Heart left ventricle (tissue), 13 donors: Measurements from ENCODE around the gene MTLN.
"Not testable (repeated sequence)": the region's sequence is repeated elsewhere in the genome, so short reads cannot be mapped to it uniquely, and the experiment has no call there.

Experiments
- CTCF ChIP-seq, 12 donors: fragments of 200-600 bp; sonication (generic) in 4 of 12; IDR thresholded peaks; one replicate each; pipeline versions ENCODE4 v1.5.0 to v1.8.0; 2018 to 2022; ENCODE audit warnings: antibody characterized with exemption in 12 of 12, mild to moderate bottlenecking in 5 of 12
- POLR2A ChIP-seq, 2 donors: fragments of 450-650 bp; IDR thresholded peaks; one replicate each; pipeline ENCODE4 v1.6.1; 2017; ENCODE audit warnings: antibody characterized with exemption in 2 of 2, mild to moderate bottlenecking in 2 of 2, moderate library complexity in 2 of 2
- donor health status: ischemic (EF 13 %, LVEDD 7.1; RV severe dilation, severe dysfunction).
- donor health status: DM: no; HTN: yes; CAD: no.
- donor health status: DM: no; HTN: no; CAD: no.
- donor health status: ischemic (EF 25% LVEDD 6.9; RV normal size, moderate dysfunction).
- donor health status: ischemic (EF 25% LVEDD 5.7; RV mildly dilated, moderate dysfunction).
- donor health status: ischemic (EF 35%, LVEDD 5.7; RV mildly dilated, moderate dysfunction).
- donor health status: nonischemic (EF 11% LVEDD 7.7; RV severe dilation, severe dysfunction).
- donor health status: DM: yes; HTN: yes; CAD: no.
- donor health status: PGD.
- donor health status: ischemic (EF 29% LVEDD 5.4; RV normal size, mild dysfunction).
- donor health status: nonischemic (EF 23%, LVEDD 6.1; RV moderate dilation, normal function).

GRCh38 chr2:110234514-110234913 is 22.2 kb upstream of the MTLN start:
- not testable (repeated sequence) for TF ChIP-seq POLR2A, CTCF (IDR thresholded peaks at IDR 0.05)
